A549 (cell line): ENCODE results near the gene PML. TPM values are rescaled to one million over a fixed set of nuclear protein-coding genes. Genes with fewer than 3 reads are reported as not detected.

ENCODE experiments used
- ATAC-seq, 2 experiments: fragments of 200-7000 bp in 1 of 2; fragments of >200 bp in 1 of 2; cut with Nextera tagmentation in 1 of 2; cut with Tn5 transposase in 1 of 2; 3 replicates each; pipeline versions ENCODE4 v1.8.0 to v1.9.1; 2018 to 2020; ENCODE audit warnings: mild to moderate bottlenecking in 1 of 2, moderate library complexity in 1 of 2
- CTCF ChIA-PET: fragments of 300-600 bp; sonication (Branson Sonifier 250); formaldehyde crosslinking; extraction: SDS; loops from one replicate; lab custom pipeline; 2021; ENCODE audit warnings: antibody characterized with exemption, inconsistent platforms; lab: Yijun Ruan, JAX
- POLR2A ChIA-PET: fragments of 350-600 bp; formaldehyde crosslinking; extraction: SDS; loops from one replicate; lab custom pipeline; 2021; ENCODE audit warnings: antibody characterized with exemption, inconsistent platforms; lab: Yijun Ruan, JAX
- DNase-seq, 2 experiments: peaks; one replicate each; pipeline versions ENCODE4 v3.0.0 to v3.0.0-alpha.2; 2011 to 2016; ENCODE audit warnings: low read depth in 1 of 2, low spot score in 1 of 2
- FAIRE-seq: peaks from 2 replicates; lab custom pipeline; 2011; peaks lifted over from hg19 to GRCh38; lab: Jason Lieb, UNC
- H3K27ac ChIP-seq, 2 experiments: fragments of >200 bp; sonication (Bioruptor Twin); formaldehyde crosslinking; 3 replicates each; pipeline ENCODE4 v1.5.1; 2016 to 2017
- H3K4me1 ChIP-seq: fragments of >200 bp; sonication (Bioruptor Twin); formaldehyde crosslinking; 3 replicates; pipeline ENCODE4 v1.6.1; 2016
- H3K4me2 ChIP-seq: fragments of >200 bp; sonication (Bioruptor Twin); formaldehyde crosslinking; 3 replicates; pipeline ENCODE4 v1.6.1; 2016
- H3K4me3 ChIP-seq: fragments of >200 bp; sonication (Bioruptor Twin); formaldehyde crosslinking; 3 replicates; pipeline ENCODE4 v1.5.1; 2016
- H3K9me3 ChIP-seq: fragments of >200 bp; sonication (Bioruptor Twin); formaldehyde crosslinking; 3 replicates; pipeline ENCODE4 v1.6.1; 2016
- CBX8 ChIP-seq: fragments of 200-600 bp; sonication (generic); IDR thresholded peaks from 2 replicates; pipeline ENCODE4 v1.6.1; 2016
- CEBPB ChIP-seq, 2 experiments: fragments of >200 bp in 1 of 2; sonication (Bioruptor Twin) in 1 of 2; formaldehyde crosslinking in 1 of 2; IDR thresholded peaks; 2 replicates each; pipeline ENCODE4 v1.6.1; 2012 to 2016
- CHD4 ChIP-seq: fragments of 200-600 bp; sonication (generic); IDR thresholded peaks from 2 replicates; pipeline ENCODE4 v1.6.1; 2016; ENCODE audit warnings: antibody characterized with exemption, mild to moderate bottlenecking, borderline replicate concordance
- EP300 ChIP-seq, 2 experiments: fragments of >200 bp; sonication (Bioruptor Twin); formaldehyde crosslinking; IDR thresholded peaks; 2 replicates in 1 of 2; 3 replicates in 1 of 2; pipeline ENCODE4 v1.6.1; 2016 to 2017
- ESRRA ChIP-seq: fragments of 150-350 bp; IDR thresholded peaks from 2 replicates; pipeline ENCODE4 v1.6.1; 2014; ENCODE audit warnings: mild to moderate bottlenecking, low read length, borderline replicate concordance
- FOXS1 ChIP-seq: fragments of 250-450 bp; sonication (Bioruptor Pico); IDR thresholded peaks from 2 replicates; pipeline ENCODE4 v1.5.0; 2020; ENCODE audit warnings: mild to moderate bottlenecking, moderate library complexity
- JUN ChIP-seq, 2 experiments: fragments of >200 bp; sonication (Bioruptor Twin); formaldehyde crosslinking; IDR thresholded peaks; 2 replicates in 1 of 2; 3 replicates in 1 of 2; pipeline ENCODE4 v1.6.1; 2016 to 2017
- JUNB ChIP-seq: fragments of >200 bp; sonication (Bioruptor Twin); formaldehyde crosslinking; IDR thresholded peaks from 2 replicates; pipeline ENCODE4 v1.6.1; 2016
- MAFK ChIP-seq: fragments of 450-650 bp; IDR thresholded peaks from 2 replicates; pipeline ENCODE4 v1.6.1; 2014; ENCODE audit not compliant: partially characterized antibody
- MYC ChIP-seq: IDR thresholded peaks from 2 replicates; pipeline ENCODE4 v1.6.1; 2012; ENCODE audit warnings: mild to moderate bottlenecking, inconsistent platforms, low read length, improper control_type of control experiment, borderline replicate concordance
- NFE2L2 ChIP-seq: fragments of 150-350 bp; conservative IDR thresholded peaks from 2 replicates; pipeline ENCODE4 v1.6.1; 2014; ENCODE audit warnings: low read length
- NR3C1 ChIP-seq: fragments of >200 bp; sonication (Bioruptor Twin); formaldehyde crosslinking; IDR thresholded peaks from 3 replicates; pipeline ENCODE4 v1.6.1; 2017
- RFX5 ChIP-seq: fragments of 450-650 bp; IDR thresholded peaks from 2 replicates; pipeline ENCODE4 v1.7.1; 2014; ENCODE audit warnings: antibody characterized with exemption, mild to moderate bottlenecking, moderate library complexity
- RNF2 ChIP-seq: fragments of 200-600 bp; sonication (generic); IDR thresholded peaks from 2 replicates; pipeline ENCODE4 v1.6.1; 2016; ENCODE audit warnings: low read depth, mild to moderate bottlenecking, antibody characterized with exemption, moderate library complexity, borderline replicate concordance
- SREBF2 ChIP-seq: fragments of 450-650 bp; IDR thresholded peaks from 2 replicates; pipeline ENCODE4 v1.6.1; 2014; ENCODE audit warnings: mild to moderate bottlenecking, moderate library complexity
- TFCP2L1 ChIP-seq: fragments of 250-450 bp; sonication (Bioruptor Pico); IDR thresholded peaks from 2 replicates; pipeline ENCODE4 v1.5.0; 2021; ENCODE audit warnings: mild to moderate bottlenecking
- TP53 ChIP-seq: fragments of 250-450 bp; sonication (Bioruptor Pico); IDR thresholded peaks from 2 replicates; pipeline ENCODE4 v1.5.0; 2021; ENCODE audit warnings: mild to moderate bottlenecking, moderate library complexity
- ZFP36 ChIP-seq: fragments of 450-650 bp; IDR thresholded peaks from 2 replicates; pipeline ENCODE4 v1.6.1; 2014; ENCODE audit warnings: borderline replicate concordance; ENCODE audit not compliant: partially characterized antibody
- ZNF302 ChIP-seq: fragments of 250-450 bp; sonication (Bioruptor Pico); IDR thresholded peaks from 2 replicates; pipeline ENCODE4 v1.9.0; 2021; ENCODE audit warnings: inconsistent platforms, mild to moderate bottlenecking, moderate library complexity
- WGBS: methylation state at CpG from one replicate; pipeline ENCODE4 v1.1.6; 2017; ENCODE audit errors: missing lambda C conversion rate; 5-methylcytosine and 5-hydroxymethylcytosine counted together
- polyA plus RNA-seq, 4 experiments: library from polyadenylated mRNA; depleted of rRNA in 3 of 4; stranded (reverse); fragments of >200 nt; fragmentation: RNase III in 1 of 4; extraction: RNeasy Plus Mini Kit Qiagen cat#74134 plus additional on column Dnase treatment in 1 of 4; gene quantifications; 2 replicates in 3 of 4; 3 replicates in 1 of 4; pipeline ENCODE4 v1.2.3, GENCODE V29; 2011 to 2017
- TF ChIP-seq, protein P1 (sequence below): IDR thresholded peaks from 2 replicates; pipeline ENCODE4 v1.6.1; 2012
- TF ChIP-seq, protein P2 (sequence below): fragments of 450-650 bp; IDR thresholded peaks from 2 replicates; pipeline ENCODE4 v1.6.1; 2014; ENCODE audit warnings: antibody characterized with exemption
- TF ChIP-seq, protein P3 (sequence below): IDR thresholded peaks from 2 replicates; pipeline ENCODE4 v1.6.1; 2012
- TF ChIP-seq, protein P4 (sequence below): IDR thresholded peaks from 2 replicates; pipeline ENCODE4 v1.6.1; 2012; ENCODE audit warnings: low read depth, borderline replicate concordance

Gene PML
- polyA plus RNA-seq, 2 of the 4 experiments (the other 2 are of a cell fraction) = 2.1 to 8.5 TPM

DNA sequence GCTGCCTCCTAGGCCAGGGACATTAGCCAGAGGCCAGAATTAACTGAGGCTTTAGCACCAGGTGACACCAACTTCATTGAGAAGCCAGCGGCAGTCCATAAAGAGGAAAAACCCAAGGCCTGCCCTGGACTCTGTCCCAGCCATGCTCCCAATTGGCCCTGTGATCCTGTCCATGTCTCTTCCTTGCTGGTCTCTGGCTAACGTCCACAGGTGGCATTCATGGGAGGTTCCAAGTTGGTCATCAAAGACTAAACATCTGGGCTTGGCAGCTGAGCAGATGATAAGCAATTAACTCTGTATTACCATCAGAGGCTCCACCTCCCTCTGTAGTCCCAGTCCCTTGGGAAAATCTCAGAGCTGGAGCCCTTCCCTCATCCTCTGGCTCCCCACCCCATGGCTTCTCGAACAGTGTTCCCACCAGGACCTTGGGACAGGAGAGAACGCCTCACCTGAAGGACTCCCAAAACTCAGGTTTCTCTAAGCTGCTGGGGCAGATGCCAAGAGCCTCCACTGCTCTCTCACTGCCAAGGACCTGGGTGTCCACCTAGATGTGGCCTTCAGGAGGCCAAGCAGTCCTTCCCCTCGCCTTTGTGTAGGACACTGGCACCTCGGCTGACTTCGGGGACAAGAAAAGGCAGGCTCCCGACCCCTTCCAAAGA, 47.4 kb downstream of the PML start:
- Histone ChIP-seq H3K4me3 (no peak overlapping the region), H3K4me1 (peaks cover 7% of the 10 kb centered on the region; the same call in 1 of the 3 replicates), H3K27ac (no peak overlapping the region), H3K4me2 (no peak overlapping the region), H3K9me3 (no peaks in the 10 kb centered on the region)
- no peak for FAIRE-seq
- WGBS = 86% methylated on average over 8 of the region's 8 CpGs
- no peak for ATAC-seq
- ChIA-PET CTCF (interaction anchor here (1.4 to 11.4 kb wide), 5 partner anchors 10 to 266 kb away, joined by 3 to 237 read pairs (median 6); partner anchors contain the start of gene STOML1), POLR2A (no interaction called here)
- TF ChIP-seq RFX5 (no peak), JUN (IDR thresholded peaks at IDR 0.05) (no peak), MYC (no peak), RNF2 (no peak), CBX8 (no peak), JUNB (no peak), NFE2L2 (no peak), ZFP36 (no peak)
- TF ChIP-seq, protein P1, sequence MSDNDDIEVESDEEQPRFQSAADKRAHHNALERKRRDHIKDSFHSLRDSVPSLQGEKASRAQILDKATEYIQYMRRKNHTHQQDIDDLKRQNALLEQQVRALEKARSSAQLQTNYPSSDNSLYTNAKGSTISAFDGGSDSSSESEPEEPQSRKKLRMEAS = no peak
- DNase-seq = no peak

DNA sequence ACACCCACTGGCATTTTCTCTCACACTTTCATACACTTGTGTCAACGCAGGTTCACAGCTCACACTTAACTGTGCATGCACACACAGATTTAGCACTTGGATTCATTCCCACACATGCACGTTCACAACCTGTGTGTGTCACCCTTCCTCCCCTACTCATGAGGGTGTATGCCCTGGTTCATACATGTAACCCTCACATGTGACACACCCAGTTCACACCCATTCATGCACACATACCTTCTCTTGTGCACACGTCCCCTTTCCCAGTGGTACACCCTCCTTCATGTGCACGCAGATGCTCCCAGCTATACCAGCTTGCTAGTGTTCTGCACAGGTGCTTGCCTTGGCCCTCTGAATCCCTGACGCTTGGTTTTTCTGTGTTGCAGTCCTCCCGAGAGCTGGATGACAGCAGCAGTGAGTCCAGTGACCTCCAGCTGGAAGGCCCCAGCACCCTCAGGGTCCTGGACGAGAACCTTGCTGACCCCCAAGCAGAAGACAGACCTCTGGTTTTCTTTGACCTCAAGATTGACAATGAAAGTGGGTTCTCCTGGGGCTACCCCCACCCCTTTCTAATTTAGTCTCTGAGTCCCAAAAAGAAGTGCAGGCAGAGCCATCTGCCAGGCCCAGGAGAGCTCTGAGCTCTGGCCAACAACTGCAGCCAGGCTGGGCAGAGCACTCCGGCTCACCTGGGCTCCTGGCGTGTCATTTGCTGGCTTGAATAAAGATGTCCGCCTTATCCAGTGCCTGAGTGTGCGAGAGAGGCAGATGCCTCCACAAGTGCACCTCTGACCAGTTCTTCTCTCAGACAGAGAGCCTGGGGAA, 48.3 kb downstream of the PML start:
- Histone ChIP-seq H3K4me2 (no peak overlapping the region), H3K27ac (no peak overlapping the region), H3K4me3 (no peak overlapping the region), H3K9me3 (no peaks in the 10 kb centered on the region), H3K4me1 (peaks cover 7% of the 10 kb centered on the region; the same call in 1 of the 3 replicates)
- ChIA-PET POLR2A (no interaction called here), CTCF (interaction anchor here (1.6 to 11.4 kb wide), 4 partner anchors 10 to 73 kb away, joined by 6 to 237 read pairs (median 32); partner anchors contain the start of gene STOML1)
- DNase-seq (no peak), ATAC-seq (no peak), FAIRE-seq (no peak)
- TF ChIP-seq SREBF2 = no peak
- WGBS = 83% methylated on average over 10 of the region's 11 CpGs

DNA sequence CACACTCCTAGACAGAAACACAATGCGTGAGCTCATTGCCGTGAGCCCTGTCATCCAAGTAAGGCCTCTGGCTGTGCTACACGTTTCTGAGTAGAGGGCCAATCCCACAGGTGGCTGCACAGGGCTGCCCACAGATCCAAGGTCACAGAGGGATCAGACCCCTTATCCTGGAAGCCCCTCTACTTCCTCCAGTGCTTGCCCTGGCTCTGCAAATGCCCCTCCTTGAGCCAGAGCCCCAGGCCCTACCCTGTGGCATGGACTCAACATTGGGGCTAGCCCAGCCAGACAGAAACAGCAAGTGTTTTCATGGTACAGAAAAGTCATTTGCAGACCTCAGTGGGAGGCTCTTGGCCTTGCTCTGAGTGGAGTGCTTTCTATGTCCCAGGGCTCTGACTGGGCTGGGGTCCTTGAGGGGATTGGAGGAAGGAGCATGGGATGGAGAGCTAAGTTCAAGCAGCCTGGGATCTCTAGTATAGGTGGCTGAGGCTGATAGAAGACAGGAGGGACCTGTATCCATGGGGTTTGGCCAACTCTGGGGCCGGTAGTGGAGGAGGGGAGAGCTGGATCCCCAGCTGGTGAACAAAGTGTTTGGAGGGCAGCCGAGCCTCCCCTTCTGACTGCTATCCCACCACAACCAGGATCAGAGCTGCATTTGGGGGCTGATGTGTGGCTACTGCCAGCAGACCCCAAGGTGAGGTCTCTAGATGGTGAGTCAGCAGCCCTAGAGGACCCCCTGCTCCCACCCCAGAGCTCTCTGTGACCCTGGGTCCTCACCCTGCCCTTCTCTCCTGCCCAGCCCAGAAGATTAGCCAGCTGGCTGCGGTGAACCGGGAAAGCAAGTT, 49.1 kb downstream of the PML start:
- no peak for FAIRE-seq
- WGBS = 69% methylated on average over 7 of the region's 7 CpGs
- no peak overlapping the region for H3K4me2 ChIP-seq
- no peak overlapping the region for H3K4me3 ChIP-seq
- H3K27ac ChIP-seq = no peak overlapping the region
- peaks cover 7% of the 10 kb centered on the region; the same call in 1 of the 3 replicates for H3K4me1 ChIP-seq
- no peak for DNase-seq
- CTCF ChIA-PET = interaction anchor here (0.7 to 11.4 kb wide), 4 partner anchors 11 to 395 kb away, joined by 3 to 237 read pairs (median 18); no protein-coding TSS in a partner anchor
- ATAC-seq = no peak
- H3K9me3 ChIP-seq = no peaks in the 10 kb centered on the region
- no peak for TF ChIP-seq MAFK
- POLR2A ChIA-PET = no interaction called here

DNA sequence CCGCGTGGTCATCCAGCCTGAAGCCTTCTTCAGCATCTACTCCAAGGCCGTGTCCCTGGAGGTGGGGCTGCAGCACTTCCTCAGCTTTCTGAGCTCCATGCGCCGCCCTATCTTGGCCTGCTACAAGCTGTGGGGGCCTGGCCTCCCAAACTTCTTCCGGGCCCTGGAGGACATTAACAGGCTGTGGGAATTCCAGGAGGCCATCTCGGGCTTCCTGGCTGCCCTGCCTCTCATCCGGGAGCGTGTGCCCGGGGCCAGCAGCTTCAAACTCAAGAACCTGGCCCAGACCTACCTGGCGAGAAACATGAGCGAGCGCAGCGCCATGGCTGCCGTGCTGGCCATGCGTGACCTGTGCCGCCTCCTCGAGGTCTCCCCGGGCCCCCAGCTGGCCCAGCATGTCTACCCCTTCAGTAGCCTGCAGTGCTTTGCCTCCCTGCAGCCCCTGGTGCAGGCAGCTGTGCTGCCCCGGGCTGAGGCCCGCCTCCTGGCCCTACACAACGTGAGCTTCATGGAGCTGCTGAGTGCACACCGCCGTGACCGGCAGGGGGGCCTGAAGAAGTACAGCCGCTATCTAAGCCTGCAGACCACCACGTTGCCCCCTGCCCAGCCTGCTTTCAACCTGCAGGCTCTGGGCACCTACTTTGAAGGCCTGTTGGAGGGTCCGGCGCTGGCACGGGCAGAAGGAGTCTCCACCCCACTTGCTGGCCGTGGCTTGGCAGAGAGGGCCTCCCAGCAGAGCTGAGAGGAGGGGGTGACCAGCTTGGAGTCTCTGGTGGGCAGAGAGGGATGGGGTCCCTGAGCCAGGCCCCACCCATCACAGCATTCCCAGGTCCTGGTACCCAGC, 50.0 kb downstream of the PML start:
- WGBS = 76% methylated on average over 8 of the region's 31 CpGs
- Histone ChIP-seq H3K27ac (no peak overlapping the region), H3K4me3 (no peak overlapping the region), H3K4me1 (peaks cover 7% of the 10 kb centered on the region; the same call in 1 of the 3 replicates), H3K4me2 (no peak overlapping the region), H3K9me3 (no peaks in the 10 kb centered on the region)
- ChIA-PET POLR2A (no interaction called here), CTCF (interaction anchor here (0.7 to 11.4 kb wide), 7 partner anchors 7 to 394 kb away, joined by 3 to 237 read pairs (median 6); no protein-coding TSS in a partner anchor)
- DNase-seq (no peak), FAIRE-seq (no peak), ATAC-seq (no peak)
- TF ChIP-seq NFE2L2 (no peak), NR3C1 (no peak), CEBPB (IDR thresholded peaks at IDR 0.05) (no peak), JUN (IDR thresholded peaks at IDR 0.05) (no peak), ZNF302 (CRISPR knock-in tag) (no peak), FOXS1 (no peak), TFCP2L1 (CRISPR knock-in tag) (no peak), CHD4 (no peak), TP53 (CRISPR knock-in tag) (no peak), CBX8 (no peak), EP300 (IDR thresholded peaks at IDR 0.05) (no peak), ESRRA (no peak), SREBF2 (no peak), JUNB (no peak)
- TF ChIP-seq, protein P2, sequence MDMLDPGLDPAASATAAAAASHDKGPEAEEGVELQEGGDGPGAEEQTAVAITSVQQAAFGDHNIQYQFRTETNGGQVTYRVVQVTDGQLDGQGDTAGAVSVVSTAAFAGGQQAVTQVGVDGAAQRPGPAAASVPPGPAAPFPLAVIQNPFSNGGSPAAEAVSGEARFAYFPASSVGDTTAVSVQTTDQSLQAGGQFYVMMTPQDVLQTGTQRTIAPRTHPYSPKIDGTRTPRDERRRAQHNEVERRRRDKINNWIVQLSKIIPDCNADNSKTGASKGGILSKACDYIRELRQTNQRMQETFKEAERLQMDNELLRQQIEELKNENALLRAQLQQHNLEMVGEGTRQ = no peak
- TF ChIP-seq, protein P3, sequence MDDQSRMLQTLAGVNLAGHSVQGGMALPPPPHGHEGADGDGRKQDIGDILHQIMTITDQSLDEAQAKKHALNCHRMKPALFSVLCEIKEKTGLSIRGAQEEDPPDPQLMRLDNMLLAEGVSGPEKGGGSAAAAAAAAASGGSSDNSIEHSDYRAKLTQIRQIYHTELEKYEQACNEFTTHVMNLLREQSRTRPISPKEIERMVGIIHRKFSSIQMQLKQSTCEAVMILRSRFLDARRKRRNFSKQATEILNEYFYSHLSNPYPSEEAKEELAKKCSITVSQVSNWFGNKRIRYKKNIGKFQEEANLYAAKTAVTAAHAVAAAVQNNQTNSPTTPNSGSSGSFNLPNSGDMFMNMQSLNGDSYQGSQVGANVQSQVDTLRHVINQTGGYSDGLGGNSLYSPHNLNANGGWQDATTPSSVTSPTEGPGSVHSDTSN = no peak
- TF ChIP-seq, protein P4, sequence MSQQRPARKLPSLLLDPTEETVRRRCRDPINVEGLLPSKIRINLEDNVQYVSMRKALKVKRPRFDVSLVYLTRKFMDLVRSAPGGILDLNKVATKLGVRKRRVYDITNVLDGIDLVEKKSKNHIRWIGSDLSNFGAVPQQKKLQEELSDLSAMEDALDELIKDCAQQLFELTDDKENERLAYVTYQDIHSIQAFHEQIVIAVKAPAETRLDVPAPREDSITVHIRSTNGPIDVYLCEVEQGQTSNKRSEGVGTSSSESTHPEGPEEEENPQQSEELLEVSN = no peak
